NCI-H1694 (cell line): ENCODE results near the gene ABHD17A.
A peak's percentile ranks its signal among the peaks of the same experiment; 100 is the strongest.

Source experiments
- DNase-seq: peaks from one replicate; lab custom pipeline; 2025; lab: John Stamatoyannopoulos, UW

The ABHD17A gene

DNA sequence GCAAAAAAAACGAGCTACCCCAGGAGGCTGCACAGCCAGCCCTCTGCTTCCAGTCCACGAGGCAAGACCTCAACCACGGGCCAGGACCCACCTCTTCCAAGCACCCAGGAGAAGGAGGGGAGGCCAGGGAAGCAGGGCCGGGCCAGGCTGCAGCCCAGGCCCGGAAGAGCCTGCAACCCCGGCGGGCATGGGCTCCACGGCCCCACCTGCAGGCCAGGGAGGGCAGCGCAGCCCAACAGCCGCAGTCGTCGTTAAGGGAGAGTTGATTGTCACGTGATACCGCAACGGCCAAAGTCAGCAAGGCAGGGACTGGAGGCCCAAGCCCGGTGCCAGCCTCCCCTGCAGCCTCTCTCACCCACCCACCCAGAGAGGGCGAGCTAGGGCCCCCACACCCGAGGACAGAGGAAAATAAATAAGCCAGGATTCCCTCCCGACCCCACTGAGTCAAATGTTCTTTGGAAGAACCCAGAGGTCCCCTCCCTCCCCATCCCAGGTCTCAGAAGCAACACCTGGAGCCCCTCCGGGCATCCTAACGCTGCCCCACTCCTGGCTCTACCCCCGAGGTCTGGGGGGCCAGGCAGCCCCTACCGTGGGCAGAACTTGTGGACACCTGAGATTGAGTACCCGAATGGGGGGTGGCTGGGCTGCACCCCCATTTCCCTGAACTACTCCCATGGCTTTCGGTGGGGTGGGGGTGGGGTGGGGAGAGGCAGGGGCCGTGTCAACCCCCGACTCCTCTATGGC is 31.8 kb downstream of the ABHD17A start:
- peak; percentile 39 for DNase-seq

DNA sequence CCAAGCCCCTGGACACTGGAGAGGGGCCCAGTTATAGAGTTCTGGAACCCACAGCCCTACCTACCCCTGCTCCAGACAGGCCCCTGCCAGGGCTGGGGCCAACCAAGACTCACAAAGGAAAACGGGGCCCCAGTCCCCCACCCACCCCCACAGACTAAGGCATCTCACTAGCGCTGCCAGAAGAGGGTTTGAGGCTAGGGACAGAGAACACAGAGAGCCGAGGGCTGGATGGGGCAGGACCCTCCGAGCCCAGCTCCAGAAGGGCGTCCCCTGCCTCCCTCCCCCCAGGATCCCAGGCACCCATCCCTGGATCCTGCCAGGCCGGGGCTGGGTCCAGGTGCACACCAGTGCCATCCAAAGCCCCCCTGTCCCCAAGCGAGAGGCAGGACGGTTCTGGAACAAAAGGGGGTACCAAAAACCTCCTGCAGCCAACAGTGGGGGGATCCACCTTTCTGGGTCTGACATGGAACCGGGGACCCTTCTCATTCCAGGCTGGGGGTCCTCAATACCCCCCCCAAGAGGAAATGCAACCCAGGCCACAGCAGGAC is 32.6 kb downstream of the ABHD17A start:
- no peak for DNase-seq

DNA sequence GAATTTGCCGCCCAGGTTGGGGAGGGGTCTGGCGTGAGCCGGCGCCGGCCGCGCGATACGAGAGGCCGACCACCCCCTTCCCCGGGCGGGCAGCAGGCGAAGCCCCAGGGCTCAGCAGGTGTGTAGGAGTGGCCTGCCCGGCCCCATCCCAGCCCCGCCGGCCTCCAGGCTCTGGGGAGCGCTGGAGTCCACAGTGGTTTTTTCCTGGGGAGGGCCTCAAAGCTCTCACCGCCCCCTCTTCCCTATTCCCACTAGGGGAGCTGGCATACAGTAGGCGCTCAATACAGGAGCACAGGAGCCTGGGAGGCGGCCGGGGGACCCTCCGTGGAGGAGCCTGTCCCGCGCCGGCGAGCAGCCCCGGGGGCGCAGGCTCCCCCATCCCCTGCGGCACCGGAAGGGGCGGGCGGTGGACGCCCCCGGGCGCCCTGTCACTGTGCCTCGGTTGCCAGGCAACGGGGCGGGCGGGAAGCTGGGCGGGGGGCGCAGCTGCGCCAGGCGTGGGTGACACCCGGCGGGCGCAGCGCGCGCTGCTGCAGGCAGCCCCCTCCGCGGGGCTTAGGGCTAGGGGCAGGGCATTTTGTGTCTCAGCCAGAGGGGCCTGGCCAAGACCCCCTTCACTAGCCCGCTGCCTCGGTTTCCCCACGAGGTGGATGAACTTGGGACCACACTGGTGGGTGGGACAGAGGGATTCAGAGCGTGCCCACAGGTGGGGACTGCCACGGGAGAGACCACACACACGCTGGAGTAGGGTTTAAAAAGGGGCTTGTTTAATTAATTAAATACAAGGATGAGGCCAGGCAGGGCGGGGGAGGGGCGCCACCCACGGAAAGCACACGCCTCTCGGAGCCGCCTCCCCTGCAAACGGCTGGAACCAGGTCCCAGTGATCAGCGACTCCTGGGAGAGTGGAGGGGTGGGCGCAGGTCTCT is 33.4 kb downstream of the ABHD17A start:
- DNase-seq, result no peak

DNA sequence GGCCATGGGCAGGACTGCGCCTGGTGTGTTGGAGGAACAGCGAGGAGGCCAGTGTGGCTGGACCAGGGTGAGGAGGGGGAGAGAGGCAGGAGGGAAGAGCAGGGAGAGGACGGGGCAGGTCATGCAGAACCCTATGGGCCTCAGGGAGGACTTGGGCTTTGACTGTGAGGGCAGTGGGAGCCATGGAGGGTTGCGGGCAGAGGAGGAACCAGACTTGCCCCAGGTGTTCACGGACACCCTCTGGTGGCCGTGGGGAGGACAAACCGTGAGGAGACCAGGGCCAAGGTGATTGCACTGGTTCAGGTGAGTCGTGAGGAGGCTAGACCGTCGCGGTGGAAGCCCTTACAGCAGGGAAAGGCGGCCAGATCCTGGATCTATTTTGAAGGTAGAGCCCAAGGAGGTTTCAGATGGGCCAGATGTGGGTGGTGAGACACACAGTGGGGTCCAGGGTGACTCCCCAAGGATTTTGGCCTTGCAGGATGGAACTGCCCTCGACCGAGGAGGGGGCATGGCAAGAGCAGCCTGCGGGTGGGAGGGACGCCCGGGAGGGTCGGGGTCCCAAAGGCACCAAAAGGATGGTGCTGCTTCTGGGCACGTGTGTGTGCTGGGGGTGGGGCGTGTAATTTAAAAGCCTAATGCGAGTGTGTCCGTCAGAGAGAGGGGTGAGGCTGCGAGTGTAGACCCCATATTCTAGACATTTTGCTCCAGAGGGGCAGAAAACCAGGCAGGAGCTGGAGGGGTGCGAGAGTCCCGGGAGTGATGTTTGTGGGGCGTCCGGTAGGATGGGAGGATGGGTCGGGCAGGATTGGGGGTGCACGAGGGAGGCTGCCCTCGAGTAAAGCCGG is 34.3 kb downstream of the ABHD17A start:
- no peak for DNase-seq

DNA sequence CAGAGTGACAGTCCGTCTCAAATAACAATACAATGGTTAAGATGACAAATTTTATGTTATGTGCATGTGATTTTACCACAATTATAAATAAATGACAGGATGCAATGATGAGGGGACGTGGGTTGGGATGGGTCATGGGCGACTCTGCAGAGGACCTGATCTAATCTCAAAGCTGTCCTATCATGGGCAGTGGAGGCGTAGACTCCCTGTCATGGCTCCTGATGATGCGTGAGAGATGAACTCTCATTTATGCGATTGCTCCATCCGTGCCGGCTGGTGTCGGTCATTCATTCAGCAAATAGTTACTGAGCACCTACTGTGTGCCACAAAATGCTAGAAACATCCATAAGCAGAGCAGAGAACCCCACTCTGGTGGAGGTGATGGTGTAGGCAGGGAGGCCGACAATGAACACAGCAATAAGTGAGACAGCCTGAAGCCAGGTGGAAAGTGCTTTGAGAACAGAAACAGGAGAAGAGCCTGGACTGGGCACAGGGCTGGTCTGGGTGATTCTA is 35.4 kb downstream of the ABHD17A start:
- no peak for DNase-seq

DNA sequence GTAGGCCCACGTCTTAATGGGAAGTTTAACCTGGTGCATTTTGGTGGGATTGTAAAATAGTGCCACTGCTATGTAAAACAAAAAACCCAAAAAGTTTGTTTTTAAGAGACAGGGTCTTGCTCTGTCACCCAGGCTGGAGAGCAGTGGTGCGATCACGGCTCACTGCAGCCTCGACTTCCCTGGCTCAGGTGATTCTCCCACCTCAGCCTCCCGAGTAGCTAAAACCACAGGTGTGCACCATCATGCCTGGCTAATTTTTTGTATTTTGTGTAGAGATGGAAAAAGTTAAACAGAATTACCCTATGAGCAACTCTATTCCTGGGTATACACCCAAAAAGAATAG is 36.2 kb downstream of the ABHD17A start:
- no peak for DNase-seq

DNA sequence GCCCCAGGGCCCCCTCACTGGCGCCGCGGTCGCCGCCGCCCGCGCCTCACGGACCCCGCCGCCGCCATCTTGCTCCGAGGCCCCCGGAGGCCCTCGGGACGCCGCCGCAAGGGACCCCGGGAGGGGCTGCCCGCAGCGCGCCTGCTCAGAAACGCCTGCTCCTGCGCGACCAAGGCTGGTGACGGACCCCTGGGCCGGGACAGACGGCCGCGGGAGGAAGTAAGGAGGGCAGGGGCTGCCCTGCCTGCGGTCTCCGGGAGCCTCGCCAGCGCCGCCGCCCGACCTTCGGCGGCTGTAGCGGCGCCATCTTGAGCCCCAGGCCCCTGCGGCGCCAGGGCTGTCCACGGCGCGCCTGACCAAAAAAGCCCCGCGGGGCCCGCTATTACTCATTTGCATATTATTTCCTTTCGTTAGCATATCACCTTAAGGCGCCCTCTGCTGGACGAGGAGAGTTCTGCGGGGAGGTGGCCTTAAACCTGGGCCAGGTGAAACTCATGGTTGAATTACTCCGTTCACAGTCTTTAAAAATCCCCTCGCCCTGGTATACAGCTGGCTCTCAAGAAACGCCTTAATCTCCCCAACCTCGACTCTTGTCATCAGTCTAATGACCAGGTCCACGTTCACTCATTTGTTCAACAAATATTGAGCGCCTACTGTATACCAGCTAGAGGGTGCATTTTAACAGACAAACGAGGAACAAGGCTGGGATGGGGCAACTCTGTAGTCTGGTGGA is 36.7 kb downstream of the ABHD17A start, which contains the start of gene REXO1:
Gene REXO1, minus strand, starts transcription at position 85 of the 733 bp plus-strand sequence. CDS start 125 bp downstream, outside the sequence.
- peak; percentile 79 for DNase-seq

DNA sequence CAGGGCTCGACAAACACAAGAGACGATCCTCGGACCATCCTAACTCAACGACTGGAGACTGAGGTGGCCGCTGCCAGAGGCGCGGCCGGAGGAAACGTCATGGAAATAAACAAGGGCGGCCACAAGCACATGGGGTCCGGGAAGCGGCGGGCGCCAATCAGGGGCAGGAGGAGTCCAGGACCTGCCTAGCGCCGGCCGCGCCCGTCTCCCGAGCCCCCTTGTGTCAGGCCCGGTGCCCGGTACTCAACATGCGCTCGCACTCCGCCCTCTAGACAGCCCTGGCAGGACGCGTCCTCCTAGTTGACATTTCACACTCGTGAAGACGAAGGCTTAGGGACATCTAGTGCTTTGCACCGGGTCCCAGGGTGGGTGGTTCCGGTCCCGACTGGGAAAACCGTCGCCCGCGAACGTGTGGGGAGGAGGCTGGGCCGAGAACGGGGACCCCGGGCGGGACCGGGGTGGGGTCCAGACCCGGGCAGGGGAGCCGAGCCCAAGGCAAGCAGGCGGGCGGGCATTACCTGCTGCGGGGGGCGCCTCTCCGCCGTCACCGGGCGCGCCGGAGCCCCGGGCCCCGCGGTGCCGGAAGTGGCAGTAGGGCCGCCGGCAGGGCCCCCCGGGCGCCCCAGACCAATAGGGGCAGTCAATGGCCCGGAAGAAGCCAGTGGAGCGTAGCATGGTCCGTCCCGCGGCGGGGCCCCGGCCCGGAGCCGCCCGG is 37.5 kb downstream of the ABHD17A start:
- no peak for DNase-seq

DNA sequence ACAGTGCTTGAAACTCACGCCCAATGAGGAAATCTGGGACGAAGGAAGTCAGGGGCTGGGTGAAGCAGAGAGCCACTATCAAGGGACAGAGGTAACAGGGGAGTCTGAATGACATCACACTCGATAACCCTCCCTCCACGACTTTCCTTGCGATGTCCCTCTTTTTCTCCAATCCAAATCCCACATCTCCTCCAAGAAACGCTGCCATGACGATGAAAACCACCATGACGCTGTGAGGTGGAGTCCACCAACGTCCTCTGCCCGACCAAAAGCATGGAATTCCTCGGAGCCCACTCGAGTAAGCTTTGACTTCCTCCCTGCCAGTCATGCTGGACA is 38.0 kb downstream of the ABHD17A start:
- no peak for DNase-seq

DNA sequence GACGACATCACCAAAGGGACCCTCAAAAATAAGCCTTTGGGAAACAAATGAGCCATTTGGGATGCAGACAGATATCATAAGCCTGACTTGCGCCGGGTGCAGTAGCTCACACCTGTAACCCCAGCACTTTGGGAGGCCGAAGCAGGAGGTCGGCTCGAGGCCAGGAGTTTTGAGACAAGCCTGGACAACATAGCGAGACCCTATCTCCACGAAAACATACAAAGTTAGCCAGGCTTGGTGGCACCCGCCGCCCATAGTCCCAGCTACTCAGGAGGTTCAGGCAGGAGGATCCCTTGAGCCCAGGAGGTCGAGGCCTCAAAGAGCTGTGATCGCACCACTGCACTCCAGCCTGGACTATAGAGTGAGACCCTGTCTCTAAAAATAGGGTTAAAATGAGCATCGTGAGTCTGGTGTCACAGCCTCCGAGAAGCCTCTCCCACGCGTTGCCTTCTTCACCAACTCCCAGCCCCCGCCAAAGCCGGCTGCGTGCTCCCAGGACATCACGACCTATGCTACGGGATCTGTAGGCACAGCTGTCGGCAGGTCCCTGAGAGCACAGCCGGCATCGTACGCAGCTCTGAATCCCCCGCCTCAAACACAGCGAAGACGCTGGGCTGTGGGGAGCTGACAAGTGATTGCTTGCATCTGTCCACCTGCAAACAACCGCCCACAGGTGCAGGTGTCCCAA is 38.6 kb downstream of the ABHD17A start:
- no peak for DNase-seq

DNA sequence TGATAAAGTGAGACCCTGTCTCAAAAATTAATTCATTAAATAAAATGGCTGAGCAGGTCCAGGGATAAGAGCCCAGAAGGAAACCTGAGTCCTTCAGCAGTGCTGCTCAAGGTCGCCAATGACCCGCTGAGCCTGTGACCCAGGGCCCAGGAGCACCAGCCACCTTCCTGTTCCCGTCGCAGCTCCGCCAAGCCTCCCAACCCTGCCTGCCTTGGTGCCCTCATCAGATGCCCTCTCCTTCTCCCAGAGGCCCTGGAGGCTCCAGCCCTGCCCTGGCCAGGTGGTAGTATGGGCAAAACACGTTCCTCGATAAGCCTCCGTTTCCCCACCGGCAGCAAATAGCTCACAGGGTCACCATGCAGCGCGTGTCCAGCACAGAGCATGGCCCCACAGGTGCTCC is 39.7 kb downstream of the ABHD17A start:
- no peak for DNase-seq

DNA sequence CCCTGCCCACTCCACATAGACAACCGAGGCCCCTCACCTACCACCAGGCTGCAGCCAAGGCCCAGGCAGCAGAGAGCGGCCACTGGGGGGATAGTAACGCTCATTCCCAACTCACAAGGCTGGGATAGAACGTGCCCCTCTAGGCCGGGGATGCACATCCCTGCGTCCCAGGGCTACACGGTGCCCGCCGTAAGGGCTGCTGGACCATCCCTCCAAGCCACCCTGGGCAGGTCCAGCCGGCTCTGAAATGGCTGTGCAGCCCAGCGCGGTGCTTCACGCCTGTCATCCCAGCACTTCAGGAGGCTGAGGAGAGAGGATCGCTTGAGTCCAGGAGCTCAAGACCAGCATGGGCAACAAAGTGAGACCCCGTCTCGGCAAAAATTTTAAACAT is 40.2 kb downstream of the ABHD17A start:
- no peak for DNase-seq

DNA sequence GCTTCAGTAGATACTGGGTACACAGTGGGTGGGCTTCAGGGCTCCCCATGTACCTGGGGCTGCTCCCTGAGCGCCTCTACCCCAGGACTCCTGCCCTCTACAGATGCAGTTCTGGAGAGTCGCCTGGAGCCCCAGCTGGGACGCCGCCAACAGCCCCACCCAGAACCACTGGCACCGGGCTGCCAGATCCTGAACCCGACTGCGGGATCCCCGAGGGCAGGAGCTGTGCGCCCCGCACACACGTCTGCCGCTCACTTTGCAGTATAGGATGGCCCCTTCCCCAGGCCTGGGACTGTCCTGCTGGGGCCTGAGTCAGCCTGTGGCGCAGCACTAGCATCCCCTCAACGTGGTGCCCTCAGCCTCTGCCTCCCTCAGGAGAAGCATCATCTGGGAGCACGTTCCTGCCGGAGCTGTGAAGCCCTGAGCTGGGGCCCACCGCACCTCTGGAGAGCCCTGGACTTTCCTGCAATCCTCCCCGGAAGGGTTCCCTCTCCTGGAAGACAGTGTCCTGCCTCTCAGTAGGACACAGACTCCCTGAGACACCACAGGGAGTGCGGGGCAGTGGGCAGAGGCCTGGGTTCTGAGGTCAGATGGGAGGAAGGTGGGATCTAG is 40.7 kb downstream of the ABHD17A start:
- no peak for DNase-seq

DNA sequence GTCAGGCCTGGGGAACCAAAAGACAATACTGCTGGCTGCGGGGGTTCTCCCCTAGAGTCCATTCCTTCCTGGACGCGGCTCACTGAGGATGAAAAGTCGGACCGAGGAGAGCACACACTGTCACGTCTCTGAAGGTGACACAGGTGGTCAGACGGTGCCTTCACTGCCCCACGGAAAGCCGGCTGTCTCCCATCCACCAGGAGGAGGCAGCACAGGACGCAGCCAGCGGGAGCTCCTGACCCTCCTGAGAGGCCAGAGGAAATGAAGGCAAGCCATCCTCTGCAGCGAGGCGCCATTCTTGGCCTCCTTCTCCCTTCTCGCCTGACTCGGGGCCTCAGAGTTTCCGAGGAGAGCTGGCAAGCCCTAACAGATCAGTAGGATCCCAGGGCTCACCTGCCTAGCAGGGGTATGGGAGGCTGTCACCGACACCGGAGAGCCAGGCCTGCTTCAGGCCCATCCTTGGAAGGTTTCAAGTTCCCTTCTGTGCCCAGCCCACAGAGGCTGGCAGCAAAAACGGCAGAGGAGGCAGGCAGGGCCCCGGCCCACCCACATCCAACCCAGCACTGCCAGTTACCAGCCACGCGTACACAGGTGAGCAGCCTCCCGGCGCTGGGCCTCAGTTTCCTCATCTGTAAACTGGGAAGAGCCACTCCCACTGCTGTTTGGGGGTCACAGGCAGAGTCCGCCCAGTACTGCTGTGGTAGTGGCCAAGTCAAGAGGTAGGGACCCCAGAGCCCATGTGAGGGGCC is 41.5 kb downstream of the ABHD17A start:
- no peak for DNase-seq

DNA sequence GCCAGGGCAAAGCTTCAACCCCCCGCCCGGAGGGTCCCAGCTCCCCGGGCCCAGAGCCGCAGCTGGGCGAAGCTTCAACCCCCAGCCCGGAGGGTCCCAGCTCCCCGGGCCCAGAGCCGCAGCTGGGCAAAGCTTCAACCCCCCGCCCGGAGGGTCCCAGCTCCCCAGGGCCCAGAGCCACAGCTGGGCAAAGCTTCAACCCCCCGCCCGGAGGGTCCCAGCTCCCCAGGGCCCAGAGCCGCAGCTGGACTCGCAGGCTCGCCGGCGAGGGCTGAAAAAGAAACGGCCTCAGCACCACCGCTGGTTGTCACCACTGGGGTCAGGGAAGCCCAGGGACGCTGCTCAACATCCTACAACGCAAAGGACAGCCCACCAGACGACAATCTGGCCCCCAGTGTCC is 42.2 kb downstream of the ABHD17A start:
- DNase-seq, result no peak

DNA sequence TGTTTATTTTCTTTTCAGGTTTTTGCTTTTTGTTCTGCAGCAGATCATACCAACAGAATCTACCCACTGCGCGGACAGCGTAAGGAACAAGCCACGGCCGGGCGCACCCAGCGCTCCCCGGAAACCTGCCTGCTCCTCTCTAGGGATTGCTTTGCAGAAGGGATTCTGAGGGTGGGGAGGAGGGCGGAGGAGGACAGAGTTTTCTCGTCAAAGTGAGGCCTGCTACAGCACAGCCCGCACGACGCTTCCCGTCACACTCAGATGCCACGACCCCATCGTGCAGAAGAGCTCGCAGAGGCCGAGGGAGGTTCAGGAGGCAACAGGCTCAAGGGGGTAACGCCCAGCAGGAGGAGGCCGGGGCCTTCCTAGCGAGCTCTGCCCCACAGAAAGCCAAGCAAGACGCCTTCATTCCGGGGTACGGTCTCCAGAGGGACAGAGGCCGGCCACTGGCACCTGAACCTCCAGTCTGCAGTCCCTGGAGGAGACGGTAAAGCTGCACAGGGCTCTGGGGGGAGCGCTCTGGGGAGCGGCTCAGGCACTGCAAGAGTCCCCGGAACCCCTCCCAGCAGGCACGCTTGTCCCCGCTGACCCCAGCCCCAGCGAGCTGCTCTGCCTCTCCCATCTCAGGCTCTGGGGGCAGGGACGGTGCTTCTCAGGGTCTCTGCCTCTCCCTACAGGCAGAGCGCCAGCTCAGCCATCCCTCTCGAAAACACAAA is 43.9 kb downstream of the ABHD17A start:
- DNase-seq, result no peak

DNA sequence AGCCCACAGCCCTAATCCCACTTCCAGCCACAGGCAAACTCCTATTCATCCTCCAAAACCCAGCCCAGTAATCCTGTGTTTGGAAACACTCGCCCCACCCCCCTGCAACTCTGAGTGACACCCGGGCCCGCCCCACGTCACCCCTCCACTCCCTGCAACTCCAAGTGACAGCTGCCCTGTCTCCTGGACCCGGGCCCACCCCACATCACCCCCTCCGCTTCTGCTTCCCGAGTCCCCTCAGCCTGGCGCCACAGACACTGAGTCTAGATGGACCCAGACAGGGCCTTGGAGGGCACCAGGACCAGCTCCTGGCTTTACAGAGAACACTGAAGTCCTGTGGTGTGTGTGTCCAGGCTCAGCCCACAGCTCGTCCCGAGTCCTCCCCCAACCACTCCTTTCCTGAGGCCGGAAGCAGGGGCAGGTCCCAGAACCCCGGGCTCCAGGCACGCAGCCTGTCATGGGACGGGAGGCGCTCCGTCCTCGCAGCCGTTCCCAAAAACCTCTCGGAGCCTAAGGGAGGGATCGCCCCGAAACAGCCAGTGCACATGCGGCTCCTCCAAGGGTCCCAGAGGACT is 44.7 kb downstream of the ABHD17A start:
- no peak for DNase-seq
